Activated gamma-delta T cell (primary cell): Measurements from ENCODE around the gene OR6C68.
"Not testable (repeated sequence)": the region's sequence is repeated elsewhere in the genome, so short reads cannot be mapped to it uniquely, and the experiment has no call there.

Source experiments
- DNase-seq: peaks from one replicate; lab custom pipeline; 2025; lab: John Stamatoyannopoulos, UW
- total RNA-seq, 2 donors: gene quantifications; one replicate each; lab custom pipeline; 2026; lab: John Stamatoyannopoulos, UW

Gene OR6C68
- total RNA-seq, result 0 reads per million in 2 donors

- no peak for DNase-seq
Measured at GRCh38 chr12:55492078-55492477, at the start of gene OR6C68. Gene OR6C68, plus strand, starts transcription at chr12:55492378. Its CDS starts 0 bp downstream, at chr12:55492378.

GRCh38 chr12:55443776-55444175 is 48.4 kb upstream of the OR6C68 start, which contains the start of gene OR6C2:
Gene OR6C2, plus strand, starts transcription at chr12:55444076. Its CDS starts 8,138 bp downstream, at chr12:55452214.
- DNase-seq, result no peak

GRCh38 chr12:55445357-55445756 is 46.8 kb upstream of the OR6C68 start:
- no peak for DNase-seq

- DNase-seq, result no peak
Measured at GRCh38 chr12:55446326-55446725, 45.9 kb upstream of the OR6C68 start.

- DNase-seq, result no peak
Measured at GRCh38 chr12:55448825-55449224, 43.4 kb upstream of the OR6C68 start.

- DNase-seq, result not testable (repeated sequence)
Measured at GRCh38 chr12:55464926-55465325, 27.3 kb upstream of the OR6C68 start.

GRCh38 chr12:55467836-55468235 is 24.3 kb upstream of the OR6C68 start:
- no peak for DNase-seq

- DNase-seq, result no peak
Measured at GRCh38 chr12:55469291-55469690, 22.9 kb upstream of the OR6C68 start.

GRCh38 chr12:55470088-55470829 is 21.9 kb upstream of the OR6C68 start, which contains the start of gene OR6C70:
Gene OR6C70, minus strand, starts transcription at chr12:55470138. Its CDS starts 0 bp downstream, at chr12:55470138.
- DNase-seq, result no peak

GRCh38 chr12:55472264-55472663 is 19.9 kb upstream of the OR6C68 start:
- DNase-seq, result no peak

- DNase-seq, result not testable (repeated sequence)
Measured at GRCh38 chr12:55479136-55479535, 13.0 kb upstream of the OR6C68 start.

GRCh38 chr12:55484284-55484683 is 7.9 kb upstream of the OR6C68 start:
- not testable (repeated sequence) for DNase-seq

GRCh38 chr12:55495490-55495889 is 3.3 kb downstream of the OR6C68 start:
- no peak for DNase-seq

GRCh38 chr12:55499231-55499630 is 7.1 kb downstream of the OR6C68 start:
- no peak for DNase-seq

GRCh38 chr12:55499810-55500252 is 7.7 kb downstream of the OR6C68 start:
- no peak for DNase-seq

- no peak for DNase-seq
Measured at GRCh38 chr12:55501601-55502000, 9.4 kb downstream of the OR6C68 start.

- no peak for DNase-seq
Measured at GRCh38 chr12:55515696-55516095, 23.5 kb downstream of the OR6C68 start.

- no peak for DNase-seq
Measured at GRCh38 chr12:55516391-55516790, 24.2 kb downstream of the OR6C68 start.
